ENCODE results near the gene PYCR2. TPM values are rescaled to one million over a fixed set of nuclear protein-coding genes. Genes with fewer than 3 reads are reported as not detected.

Gene PYCR2
- total RNA-seq, 1 experiment from 2014 or later: 104 TPM

- peaks cover 5% of the 10 kb centered on the region; the same call in 1 of the 2 replicates for H3K79me2 ChIP-seq (ENCODE audit: insufficient read depth, low read length)
- no peak for TF ChIP-seq CTCF (conservative IDR thresholded peaks at IDR 0.05)
- no peak overlapping the region for H3K9ac ChIP-seq (ENCODE audit: extremely low read depth, insufficient read length, low read length)
- H3K9me3 ChIP-seq (ENCODE audit: control insufficient read depth, low read depth, low read length): no peaks in the 10 kb centered on the region
- no peak overlapping the region for H2BK120ac ChIP-seq (ENCODE audit: low read depth, low read length, poor library complexity, severe bottlenecking)
- H4K91ac ChIP-seq (ENCODE audit: insufficient read length, low read depth, low read length): no peak overlapping the region
- H2BK20ac ChIP-seq (ENCODE audit: low read depth, low read length, poor library complexity, severe bottlenecking): no peak overlapping the region
- no peak overlapping the region for H2BK12ac ChIP-seq (ENCODE audit: insufficient read length, low read depth, low read length)
- no peak overlapping the region for H2BK5ac ChIP-seq (ENCODE audit: insufficient read length, low read length)
- no peak overlapping the region for H3K56ac ChIP-seq (ENCODE audit: insufficient read length, low read depth, low read length)
- Mint-ChIP-seq H3K4me1 (peaks cover 10 to 19% of the 10 kb centered on the region in 2 experiments), H3K36me3 (ENCODE audit: insufficient read depth in 1 of 3, low read depth in 3 of 3) (peaks cover 13 to 18% (median 15%) of the 10 kb centered on the region in 3 experiments; a peak in 6 of 7 replicates), H3K27ac (peak overlapping the region in 1 of 3 experiments; percentile 68; a peak in 1 of 7 replicates), H3K27me3 (ENCODE audit: low read depth) (no peaks in the 10 kb centered on the region), H3K4me3 (peak overlapping the region in 1 of 2 experiments; percentile 12; a peak in 1 of 5 replicates), H3K9me3 (no peaks in the 10 kb centered on the region)
- WGBS (ENCODE audit: extremely low coverage, insufficient read length, low lambda C conversion rate): no CpG with 5 or more reads among the region's 3 CpGs
- no peak overlapping the region for H3K27ac ChIP-seq (ENCODE audit: insufficient read length, low read depth, low read length)
- no peak overlapping the region for H3K23ac ChIP-seq (ENCODE audit: insufficient read length, low read depth, low read length)
- peaks cover 3% of the 10 kb centered on the region for H4K20me1 ChIP-seq (ENCODE audit: control insufficient read depth, insufficient read depth, insufficient read length)
- no peak overlapping the region for H4K5ac ChIP-seq (ENCODE audit: insufficient read length, low read depth, low read length)
- H4K8ac ChIP-seq (replicated peaks; ENCODE audit: insufficient read length, low read depth, low read length): no peak overlapping the region
- H3K4me2 ChIP-seq (ENCODE audit: insufficient read depth, insufficient read length, low read length): no peak overlapping the region
- no peak overlapping the region for H2AK5ac ChIP-seq (ENCODE audit: insufficient read length, low read length)
- no peak overlapping the region for H2AFZ ChIP-seq (ENCODE audit: low read length)
- no peak for DNase-seq
- H3K27me3 ChIP-seq (ENCODE audit: insufficient read depth, low read length): no peaks in the 10 kb centered on the region
- H3K79me1 ChIP-seq (ENCODE audit: insufficient read depth, low read depth, low read length, poor library complexity, severe bottlenecking): no peaks in the 10 kb centered on the region
- H3T11ph ChIP-seq (ENCODE audit: low read length): no peak overlapping the region
- H3K18ac ChIP-seq (ENCODE audit: insufficient read length, low read depth, low read length): no peak overlapping the region
- peaks cover 4% of the 10 kb centered on the region for H3K23me2 ChIP-seq (ENCODE audit: insufficient read length, low read depth, low read length, poor library complexity, severe bottlenecking)
- H2BK15ac ChIP-seq (ENCODE audit: low read depth, low read length): no peak overlapping the region
- no peaks in the 10 kb centered on the region for H3K4me1 ChIP-seq (ENCODE audit: insufficient read depth, low read length)
- no peak overlapping the region for H3K4ac ChIP-seq (ENCODE audit: low read depth, low read length)
- H3K14ac ChIP-seq (ENCODE audit: insufficient read depth, low read length): no peak overlapping the region
Observed at GRCh38 chr1:225926551-225927113, 2.6 kb upstream of the PYCR2 start.
